Measurements from ENCODE around the gene C2orf81. TPM values are rescaled to one million over a fixed set of nuclear protein-coding genes. Genes with fewer than 3 reads are reported as not detected.
A peak's percentile ranks its signal among the peaks of the same experiment; 100 is the strongest.

The C2orf81 gene
- total and polyA plus RNA-seq, 5 donors from 2014 or later = 1.1 to 3.9 (median 2.1) TPM

- no peaks in the 10 kb centered on the region for H3K4me1 Mint-ChIP-seq
- Histone ChIP-seq H3K36me3 (ENCODE audit: control insufficient read depth, insufficient read depth, low read length) (no peaks in the 10 kb centered on the region), H3K9me3 (ENCODE audit: control insufficient read depth in 2 of 2, low read length in 2 of 2) (no peaks in the 10 kb centered on the region), H3K27ac (ENCODE audit: insufficient read depth, low read length, poor library complexity, severe bottlenecking) (no peak overlapping the region), H3K27me3 (ENCODE audit: control insufficient read depth, insufficient read depth, low read length) (peaks cover 13% of the 10 kb centered on the region), H3K4me1 (ENCODE audit: control insufficient read depth, insufficient read depth, low read length, poor library complexity, severe bottlenecking) (no peaks in the 10 kb centered on the region), H3K4me3 (ENCODE audit: low read depth, low read length) (no peak overlapping the region)
- DNase-seq = no peak
- H3K36me3 Mint-ChIP-seq = no peaks in the 10 kb centered on the region
- H3K4me3 Mint-ChIP-seq = no peak overlapping the region
- H3K27me3 Mint-ChIP-seq = peaks cover 23% of the 10 kb centered on the region
- no peaks in the 10 kb centered on the region for H3K9me3 Mint-ChIP-seq
- H3K27ac Mint-ChIP-seq = no peak overlapping the region
- ATAC-seq (ENCODE audit: low read depth in 2 of 2) = no peak
Measured at GRCh38 chr2:74406035-74406434, 15.4 kb downstream of the C2orf81 start.

- ATAC-seq (ENCODE audit: low read depth in 2 of 2) = no peak
- Mint-ChIP-seq H3K4me1 (peaks cover 0 to 7% (median 4%) of the 10 kb centered on the region in 4 donors), H3K9me3 (no peaks in the 10 kb centered on the region), H3K36me3 (no peaks in the 10 kb centered on the region), H3K27ac (no peak overlapping the region), H3K4me3 (no peak overlapping the region), H3K27me3 (peaks cover 30% of the 10 kb centered on the region)
- Histone ChIP-seq H3K4me1 (ENCODE audit: control insufficient read depth, insufficient read depth, low read length, poor library complexity, severe bottlenecking) (no peaks in the 10 kb centered on the region), H3K36me3 (ENCODE audit: control insufficient read depth, insufficient read depth, low read length) (no peaks in the 10 kb centered on the region), H3K27ac (ENCODE audit: insufficient read depth, low read length, poor library complexity, severe bottlenecking) (no peak overlapping the region), H3K27me3 (ENCODE audit: control insufficient read depth, insufficient read depth, low read length) (peaks cover 4% of the 10 kb centered on the region), H3K4me3 (ENCODE audit: low read depth, low read length) (no peak overlapping the region), H3K9me3 (ENCODE audit: control insufficient read depth in 2 of 2, low read length in 2 of 2) (no peaks in the 10 kb centered on the region)
- DNase-seq = no peak
Measured at GRCh38 chr2:74401891-74402290, 19.5 kb downstream of the C2orf81 start.

- Histone ChIP-seq H3K9me3 (ENCODE audit: control insufficient read depth in 2 of 2, low read length in 2 of 2) (no peaks in the 10 kb centered on the region), H3K27ac (ENCODE audit: insufficient read depth, low read length, poor library complexity, severe bottlenecking) (no peak overlapping the region), H3K36me3 (ENCODE audit: control insufficient read depth, insufficient read depth, low read length) (no peaks in the 10 kb centered on the region), H3K4me1 (ENCODE audit: control insufficient read depth, insufficient read depth, low read length, poor library complexity, severe bottlenecking) (no peaks in the 10 kb centered on the region), H3K27me3 (ENCODE audit: control insufficient read depth, insufficient read depth, low read length) (no peaks in the 10 kb centered on the region), H3K4me3 (ENCODE audit: low read depth, low read length) (no peak overlapping the region)
- ATAC-seq (ENCODE audit: low read depth in 2 of 2) = peak in 1 of 2 donors; percentile 65
- H3K9me3 Mint-ChIP-seq = no peaks in the 10 kb centered on the region
- no peak overlapping the region for H3K27ac Mint-ChIP-seq
- H3K36me3 Mint-ChIP-seq = no peaks in the 10 kb centered on the region
- peak in 2 of 3 donors; percentile 44 to 75 for DNase-seq
- peaks cover 24% of the 10 kb centered on the region for H3K27me3 Mint-ChIP-seq
- H3K4me3 Mint-ChIP-seq = peak overlapping the region in 1 of 4 donors; percentile 32
- peaks cover 0 to 7% (median 4%) of the 10 kb centered on the region in 4 donors for H3K4me1 Mint-ChIP-seq
Measured at GRCh38 chr2:74399785-74400184, 21.6 kb downstream of the C2orf81 start.

- no peaks in the 10 kb centered on the region for H3K9me3 ChIP-seq (ENCODE audit: control insufficient read depth in 2 of 2, low read length in 2 of 2)
- Mint-ChIP-seq H3K27ac (no peak overlapping the region), H3K9me3 (no peaks in the 10 kb centered on the region), H3K36me3 (no peaks in the 10 kb centered on the region), H3K4me1 (peaks cover 5 to 16% (median 9%) of the 10 kb centered on the region in 4 donors), H3K4me3 (no peak overlapping the region), H3K27me3 (peaks cover 39% of the 10 kb centered on the region)
- H3K36me3 ChIP-seq (ENCODE audit: control insufficient read depth, insufficient read depth, low read length) = no peaks in the 10 kb centered on the region
- ATAC-seq (ENCODE audit: low read depth in 2 of 2) = no peak
- DNase-seq = no peak
- H3K4me1 ChIP-seq (ENCODE audit: control insufficient read depth, insufficient read depth, low read length, poor library complexity, severe bottlenecking) = peaks cover 3% of the 10 kb centered on the region
- H3K4me3 ChIP-seq (ENCODE audit: low read depth, low read length) = no peak overlapping the region
- peaks cover 7% of the 10 kb centered on the region for H3K27me3 ChIP-seq (ENCODE audit: control insufficient read depth, insufficient read depth, low read length)
- no peak overlapping the region for H3K27ac ChIP-seq (ENCODE audit: insufficient read depth, low read length, poor library complexity, severe bottlenecking)
Measured at GRCh38 chr2:74396149-74396548, 25.3 kb downstream of the C2orf81 start.

GRCh38 chr2:74393525-74393924 lies 27.9 kb downstream of the C2orf81 start:
- Histone ChIP-seq H3K4me1 (ENCODE audit: control insufficient read depth, insufficient read depth, low read length, poor library complexity, severe bottlenecking) (peaks cover 24% of the 10 kb centered on the region), H3K4me3 (ENCODE audit: low read depth, low read length) (no peak overlapping the region), H3K9me3 (ENCODE audit: control insufficient read depth in 2 of 2, low read length in 2 of 2) (no peaks in the 10 kb centered on the region), H3K27me3 (ENCODE audit: control insufficient read depth, insufficient read depth, low read length) (peaks cover 7% of the 10 kb centered on the region), H3K27ac (ENCODE audit: insufficient read depth, low read length, poor library complexity, severe bottlenecking) (no peak overlapping the region), H3K36me3 (ENCODE audit: control insufficient read depth, insufficient read depth, low read length) (no peaks in the 10 kb centered on the region)
- DNase-seq = no peak
- Mint-ChIP-seq H3K9me3 (no peaks in the 10 kb centered on the region), H3K36me3 (no peaks in the 10 kb centered on the region), H3K27me3 (peaks cover 25% of the 10 kb centered on the region), H3K4me3 (peak overlapping the region in 1 of 4 donors; percentile 38), H3K27ac (no peak overlapping the region), H3K4me1 (peaks cover 6 to 9% (median 7%) of the 10 kb centered on the region in 4 donors)
- ATAC-seq (ENCODE audit: low read depth in 2 of 2) = no peak

GRCh38 chr2:74392449-74392743 lies 29.0 kb downstream of the C2orf81 start:
- peaks cover 21% of the 10 kb centered on the region for H3K27me3 Mint-ChIP-seq
- H3K9me3 ChIP-seq (ENCODE audit: control insufficient read depth in 2 of 2, low read length in 2 of 2) = no peaks in the 10 kb centered on the region
- no peaks in the 10 kb centered on the region for H3K36me3 Mint-ChIP-seq
- H3K4me1 ChIP-seq (ENCODE audit: control insufficient read depth, insufficient read depth, low read length, poor library complexity, severe bottlenecking) = peaks cover 24% of the 10 kb centered on the region
- H3K4me3 Mint-ChIP-seq = no peak overlapping the region
- H3K36me3 ChIP-seq (ENCODE audit: control insufficient read depth, insufficient read depth, low read length) = no peaks in the 10 kb centered on the region
- peaks cover 7% of the 10 kb centered on the region for H3K27me3 ChIP-seq (ENCODE audit: control insufficient read depth, insufficient read depth, low read length)
- H3K4me3 ChIP-seq (ENCODE audit: low read depth, low read length) = no peak overlapping the region
- ATAC-seq (ENCODE audit: low read depth in 2 of 2) = no peak
- H3K4me1 Mint-ChIP-seq = peaks cover 6 to 9% (median 7%) of the 10 kb centered on the region in 4 donors
- H3K9me3 Mint-ChIP-seq = no peaks in the 10 kb centered on the region
- no peak for DNase-seq
- peak overlapping the region in 2 of 3 donors; percentile 27 to 95 for H3K27ac Mint-ChIP-seq
- H3K27ac ChIP-seq (ENCODE audit: insufficient read depth, low read length, poor library complexity, severe bottlenecking) = no peak overlapping the region

GRCh38 chr2:74391580-74392448 lies 29.6 kb downstream of the C2orf81 start:
- peak overlapping the region in 1 of 4 donors; percentile 98 for H3K4me3 Mint-ChIP-seq
- peaks cover 24% of the 10 kb centered on the region for H3K4me1 ChIP-seq (ENCODE audit: control insufficient read depth, insufficient read depth, low read length, poor library complexity, severe bottlenecking)
- DNase-seq (peak; percentile 90 to 96 (median 96)), ATAC-seq (ENCODE audit: low read depth in 2 of 2) (peak; percentile 91 to 92)
- no peaks in the 10 kb centered on the region for H3K36me3 ChIP-seq (ENCODE audit: control insufficient read depth, insufficient read depth, low read length)
- H3K27me3 Mint-ChIP-seq = peaks cover 21% of the 10 kb centered on the region
- H3K27ac Mint-ChIP-seq = peak overlapping the region; percentile 96 to 100 (median 100)
- peaks cover 7% of the 10 kb centered on the region for H3K27me3 ChIP-seq (ENCODE audit: control insufficient read depth, insufficient read depth, low read length)
- peak overlapping the region; percentile 89 for H3K4me3 ChIP-seq (ENCODE audit: low read depth, low read length)
- peak overlapping the region; percentile 91 for H3K27ac ChIP-seq (ENCODE audit: insufficient read depth, low read length, poor library complexity, severe bottlenecking)
- no peaks in the 10 kb centered on the region for H3K36me3 Mint-ChIP-seq
- H3K4me1 Mint-ChIP-seq = peaks cover 6 to 9% (median 7%) of the 10 kb centered on the region in 4 donors
- no peaks in the 10 kb centered on the region for H3K9me3 ChIP-seq (ENCODE audit: control insufficient read depth in 2 of 2, low read length in 2 of 2)
- no peaks in the 10 kb centered on the region for H3K9me3 Mint-ChIP-seq

GRCh38 chr2:74391209-74391579 lies 30.2 kb downstream of the C2orf81 start:
- DNase-seq = no peak
- Mint-ChIP-seq H3K27ac (peak overlapping the region; percentile 82 to 100 (median 96)), H3K4me1 (peaks cover 6 to 9% (median 7%) of the 10 kb centered on the region in 4 donors), H3K27me3 (peaks cover 21% of the 10 kb centered on the region), H3K9me3 (no peaks in the 10 kb centered on the region), H3K36me3 (no peaks in the 10 kb centered on the region), H3K4me3 (peak overlapping the region in 1 of 4 donors; percentile 98)
- H3K9me3 ChIP-seq (ENCODE audit: control insufficient read depth in 2 of 2, low read length in 2 of 2) = no peaks in the 10 kb centered on the region
- peaks cover 24% of the 10 kb centered on the region for H3K4me1 ChIP-seq (ENCODE audit: control insufficient read depth, insufficient read depth, low read length, poor library complexity, severe bottlenecking)
- H3K27me3 ChIP-seq (ENCODE audit: control insufficient read depth, insufficient read depth, low read length) = peaks cover 7% of the 10 kb centered on the region
- ATAC-seq (ENCODE audit: low read depth in 2 of 2) = peak; percentile 10 to 19
- no peaks in the 10 kb centered on the region for H3K36me3 ChIP-seq (ENCODE audit: control insufficient read depth, insufficient read depth, low read length)
- peak overlapping the region; percentile 91 for H3K27ac ChIP-seq (ENCODE audit: insufficient read depth, low read length, poor library complexity, severe bottlenecking)
- H3K4me3 ChIP-seq (ENCODE audit: low read depth, low read length) = peak overlapping the region; percentile 89
